Erythroblast (primary cell): Measurements from ENCODE around the gene RNF103.
"Not testable (repeated sequence)": the region's sequence is repeated elsewhere in the genome, so short reads cannot be mapped to it uniquely, and the experiment has no call there.

Experiments used
- DNase-seq, 2 experiments: peaks; one replicate each; lab custom pipeline; 2025; lab: John Stamatoyannopoulos, UW
- GATA1 ChIP-seq: IDR thresholded peaks from 2 replicates; pipeline ENCODE4 v1.6.1; 2011; ENCODE audit warnings: low read depth, mild to moderate bottlenecking, control low read depth, low read length, moderate library complexity
- POLR2A ChIP-seq: IDR thresholded peaks from 2 replicates; pipeline ENCODE4 v1.6.1; 2011; ENCODE audit warnings: mild to moderate bottlenecking, low read length

The RNF103 gene

DNA sequence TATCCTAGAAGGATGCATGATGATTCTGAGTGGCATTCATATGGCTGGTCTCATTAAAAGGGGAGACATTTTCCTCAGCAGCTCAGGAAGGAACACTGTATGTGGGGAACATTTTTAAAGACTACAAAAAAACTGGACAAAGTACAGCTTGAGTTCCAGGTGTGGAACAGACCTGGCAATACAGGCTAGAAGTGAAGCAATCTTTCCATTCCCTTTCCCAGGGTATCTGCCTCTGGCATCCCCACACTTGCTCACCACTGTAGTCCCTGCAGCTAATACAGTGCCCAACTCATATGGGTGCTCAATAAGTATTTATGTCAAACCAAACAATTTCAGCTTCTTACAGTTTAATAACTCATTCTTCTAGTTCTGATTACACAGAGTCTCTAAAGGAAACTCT is 8.1 kb downstream of the RNF103 start:
- no peak for DNase-seq
- TF ChIP-seq GATA1 (no peak), POLR2A (no peak)

- no peak for DNase-seq
Measured at GRCh38 chr2:86613515-86613914, 10.2 kb downstream of the RNF103 start.

DNA sequence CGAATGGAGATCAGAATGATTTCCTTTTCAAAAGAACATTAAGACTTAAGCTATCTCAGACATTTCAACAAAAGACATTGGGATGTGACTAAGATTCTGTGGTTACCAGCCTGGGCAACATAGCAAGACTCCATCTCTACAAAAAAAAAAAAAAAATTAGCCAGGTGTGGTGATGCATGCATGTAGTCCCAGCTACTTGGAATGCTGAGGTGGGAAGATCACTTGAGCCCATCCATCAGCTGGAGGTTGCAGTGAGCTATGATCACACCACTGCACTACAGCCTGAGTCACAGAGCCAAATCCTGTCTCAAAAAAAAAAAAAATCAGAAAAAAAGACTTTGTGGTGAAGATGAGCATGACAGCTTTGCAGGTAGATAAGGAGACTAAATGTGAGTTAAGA is 12.8 kb downstream of the RNF103 start:
- TF ChIP-seq POLR2A (no peak), GATA1 (no peak)
- no peak for DNase-seq

More at GRCh38 chr2:86613515-86613914, 10.2 kb downstream of the RNF103 start:
- TF ChIP-seq POLR2A (no peak), GATA1 (no peak)

GRCh38 chr2:86608832-86609410 is 14.7 kb downstream of the RNF103 start:
- TF ChIP-seq POLR2A (no peak), GATA1 (no peak)
- no peak for DNase-seq

DNA sequence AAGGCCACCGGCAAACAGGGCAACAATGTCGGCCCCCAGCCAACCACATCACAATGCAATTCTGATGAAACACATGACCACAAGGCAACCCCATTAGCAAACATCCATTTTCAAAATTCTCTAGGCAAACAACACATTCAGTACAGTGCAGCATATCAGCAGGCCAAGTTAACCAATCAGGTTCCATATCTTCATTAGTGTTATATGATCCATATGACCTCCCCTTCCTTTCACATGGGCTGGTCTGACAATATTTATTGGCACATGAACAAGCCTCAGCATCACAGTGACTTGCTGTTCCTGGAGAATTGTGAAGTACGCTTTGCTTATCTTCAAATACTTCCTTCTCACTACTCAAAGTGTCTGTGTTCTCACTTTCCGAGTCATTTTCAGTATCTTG is 19.8 kb downstream of the RNF103 start:
- DNase-seq = peak; percentile 9 to 24
- TF ChIP-seq GATA1 (no peak), POLR2A (no peak)

- DNase-seq = no peak
- TF ChIP-seq POLR2A (no peak), GATA1 (no peak)
Measured at GRCh38 chr2:86598966-86599365, 24.7 kb downstream of the RNF103 start.

GRCh38 chr2:86596118-86596517 is 27.5 kb downstream of the RNF103 start:
- no peak for DNase-seq
- TF ChIP-seq GATA1 = no peak
- no peak for TF ChIP-seq POLR2A

- TF ChIP-seq POLR2A = no peak
- TF ChIP-seq GATA1 = no peak
- DNase-seq = no peak
Measured at GRCh38 chr2:86593266-86593665, 30.4 kb downstream of the RNF103 start.

- DNase-seq = no peak
- TF ChIP-seq POLR2A (no peak), GATA1 (no peak)
Measured at GRCh38 chr2:86592547-86593230, 31.0 kb downstream of the RNF103 start.

- DNase-seq = not testable (repeated sequence)
Measured at GRCh38 chr2:86589701-86590100, 34.0 kb downstream of the RNF103 start.

- peak; percentile 24 to 43 for DNase-seq
- TF ChIP-seq GATA1 (no peak), POLR2A (no peak)
Measured at GRCh38 chr2:86584151-86584913, 39.3 kb downstream of the RNF103 start.

- no peak for DNase-seq
- TF ChIP-seq POLR2A (no peak), GATA1 (no peak)
Measured at GRCh38 chr2:86580560-86580959, 43.1 kb downstream of the RNF103 start.

- TF ChIP-seq GATA1 (no peak), POLR2A (no peak)
Measured at GRCh38 chr2:86577817-86578456, 45.7 kb downstream of the RNF103 start.

GRCh38 chr2:86570059-86570458 is 53.6 kb downstream of the RNF103 start:
- no peak for DNase-seq

More at GRCh38 chr2:86577817-86578456, 45.7 kb downstream of the RNF103 start:
- DNase-seq = no peak

More at GRCh38 chr2:86570059-86570458, 53.6 kb downstream of the RNF103 start:
- TF ChIP-seq POLR2A (no peak), GATA1 (no peak)
